Fibroblast of lung (primary cell): ENCODE results near the gene FAM20C.
"Not testable (repeated sequence)": the region's sequence is repeated elsewhere in the genome, so short reads cannot be mapped to it uniquely, and the experiment has no call there.

ENCODE experiments used
- EZH2 ChIP-seq: IDR thresholded peaks from 2 replicates; pipeline ENCODE4 v1.5.1; 2012; ENCODE audit warnings: low read length, control low read depth, mild to moderate bottlenecking; ENCODE audit errors: missing control alignments
- TF ChIP-seq, protein P1 (sequence below), 2 donors: IDR thresholded peaks in 1 of 2; conservative IDR thresholded peaks in 1 of 2; 1 replicate in 1 of 2; 2 replicates in 1 of 2; pipeline ENCODE4 v1.5.1; 2011 to 2012; ENCODE audit warnings: low read length in 2 of 2, control low read depth in 1 of 2, inconsistent platforms in 1 of 2, low read depth in 1 of 2, mild to moderate bottlenecking in 1 of 2

- TF ChIP-seq, protein P1, sequence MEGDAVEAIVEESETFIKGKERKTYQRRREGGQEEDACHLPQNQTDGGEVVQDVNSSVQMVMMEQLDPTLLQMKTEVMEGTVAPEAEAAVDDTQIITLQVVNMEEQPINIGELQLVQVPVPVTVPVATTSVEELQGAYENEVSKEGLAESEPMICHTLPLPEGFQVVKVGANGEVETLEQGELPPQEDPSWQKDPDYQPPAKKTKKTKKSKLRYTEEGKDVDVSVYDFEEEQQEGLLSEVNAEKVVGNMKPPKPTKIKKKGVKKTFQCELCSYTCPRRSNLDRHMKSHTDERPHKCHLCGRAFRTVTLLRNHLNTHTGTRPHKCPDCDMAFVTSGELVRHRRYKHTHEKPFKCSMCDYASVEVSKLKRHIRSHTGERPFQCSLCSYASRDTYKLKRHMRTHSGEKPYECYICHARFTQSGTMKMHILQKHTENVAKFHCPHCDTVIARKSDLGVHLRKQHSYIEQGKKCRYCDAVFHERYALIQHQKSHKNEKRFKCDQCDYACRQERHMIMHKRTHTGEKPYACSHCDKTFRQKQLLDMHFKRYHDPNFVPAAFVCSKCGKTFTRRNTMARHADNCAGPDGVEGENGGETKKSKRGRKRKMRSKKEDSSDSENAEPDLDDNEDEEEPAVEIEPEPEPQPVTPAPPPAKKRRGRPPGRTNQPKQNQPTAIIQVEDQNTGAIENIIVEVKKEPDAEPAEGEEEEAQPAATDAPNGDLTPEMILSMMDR (conservative IDR thresholded peaks at IDR 0.05 in 1 of 2, IDR thresholded peaks at IDR 0.05 in 1 of 2; ENCODE audit: low read depth in 1 of 2, low read length in 2 of 2) = peak in 1 of 2 donors; percentile 7
- TF ChIP-seq EZH2 = not testable (repeated sequence)
Measured at GRCh38 chr7:263483-264351, 71.3 kb downstream of the FAM20C start.
